GM10248 (cell line): ENCODE results near the gene SDR39U1.

ENCODE experiments used
- CTCF ChIA-PET: fragments of 300-600 bp; sonication (Branson Sonifier 250); formaldehyde crosslinking; extraction: SDS; loops from one replicate; lab custom pipeline; 2021; ENCODE audit warnings: antibody characterized with exemption; lab: Yijun Ruan, JAX
- POLR2A ChIA-PET: fragments of 350-650 bp; sonication (Branson Sonifier 250); formaldehyde crosslinking; extraction: SDS; loops from one replicate; lab custom pipeline; 2020; ENCODE audit warnings: antibody characterized with exemption; lab: Yijun Ruan, JAX
- DNase-seq: peaks from one replicate; pipeline ENCODE4 v3.0.0; 2012; ENCODE audit errors: extremely low spot score
- CTCF ChIP-seq: IDR thresholded peaks from 2 replicates; pipeline ENCODE4 v1.5.1; 2012; ENCODE audit warnings: mild to moderate bottlenecking, low read depth; ENCODE audit errors: extremely low read depth, missing control alignments, control extremely low read depth

Gene SDR39U1

GRCh38 chr14:24430143-24430681 lies 12.4 kb downstream of the SDR39U1 start:
- POLR2A ChIA-PET: interaction anchor here (0.6 to 2.5 kb wide), 7 partner anchors 11 to 217 kb away, joined by 3 to 12 read pairs (median 4); partner anchors contain the start of genes CHMP4A, SDR39U1 and TINF2
- no peak for TF ChIP-seq CTCF
- CTCF ChIA-PET: interaction anchor here (1.0 to 10.2 kb wide), 18 partner anchors 8 to 187 kb away, joined by 3 to 629 read pairs (median 20); partner anchors contain the start of genes ADCY4, CIDEB, LTB4R and LTB4R2
- DNase-seq: peak; percentile 84

GRCh38 chr14:24429395-24430142 lies 13.0 kb downstream of the SDR39U1 start, which contains the start of the genes CBLN3 and KHNYN:
Gene CBLN3, minus strand, starts transcription at chr14:24429668. Its CDS starts 614 bp downstream, at chr14:24429054.
Gene KHNYN, plus strand, starts transcription at chr14:24429954. Its CDS starts 777 bp downstream, at chr14:24430731.
- POLR2A ChIA-PET: interaction anchor here (0.6 to 2.5 kb wide), 7 partner anchors 12 to 216 kb away, joined by 3 to 12 read pairs (median 4); partner anchors contain the start of genes CHMP4A, SDR39U1 and TINF2
- CTCF ChIA-PET: interaction anchor here (1.0 to 10.2 kb wide), 12 partner anchors 7 to 187 kb away, joined by 3 to 629 read pairs (median 24); partner anchors contain the start of genes ADCY4, CIDEB, LTB4R and LTB4R2
- no peak for TF ChIP-seq CTCF
- peak; percentile 97 for DNase-seq

GRCh38 chr14:24428628-24429394 lies 13.8 kb downstream of the SDR39U1 start:
- TF ChIP-seq CTCF: no peak
- DNase-seq: no peak
- CTCF ChIA-PET: interaction anchor here (1.4 to 10.2 kb wide), 7 partner anchors 8 to 119 kb away, joined by 3 to 114 read pairs (median 29); partner anchors contain the start of genes ADCY4, CIDEB, LTB4R and LTB4R2
- POLR2A ChIA-PET: interaction anchor here (1.2 to 2.5 kb wide), 2 partner anchors 13 to 216 kb away, joined by 5 to 12 read pairs; partner anchors contain the start of genes CHMP4A and SDR39U1

- no peak for TF ChIP-seq CTCF
- no peak for DNase-seq
- POLR2A ChIA-PET: no interaction called here
- CTCF ChIA-PET: interaction anchor here (0.9 to 10.2 kb wide), 7 partner anchors 9 to 118 kb away, joined by 3 to 114 read pairs (median 4); partner anchors contain the start of genes ADCY4, CIDEB, LTB4R and LTB4R2
Observed at GRCh38 chr14:24427537-24428508, 14.8 kb downstream of the SDR39U1 start.

GRCh38 chr14:24426912-24427536 lies 15.6 kb downstream of the SDR39U1 start:
- no peak for DNase-seq
- ChIA-PET POLR2A (no interaction called here), CTCF (interaction anchor here (0.9 to 6.0 kb wide), 6 partner anchors 8 to 94 kb away, joined by 3 to 41 read pairs (median 4); partner anchors contain the start of genes ADCY4 and RIPK3)
- TF ChIP-seq CTCF: no peak
